Measurements from ENCODE around the gene RAD51AP2. TPM values are rescaled to one million over a fixed set of nuclear protein-coding genes. Genes with fewer than 3 reads are reported as not detected.

The RAD51AP2 gene
- total and polyA plus RNA-seq, 2 of the 8 experiments (the other 6 are each of a cell fraction or from before 2014, with no cell fraction given): 0.02 to 0.20 TPM

- Histone ChIP-seq H3K4me1 (replicated peaks in 1 of 4; ENCODE audit: control insufficient read depth in 3 of 4, insufficient read depth in 4 of 4, low read length in 3 of 4) (no peaks in the 10 kb centered on the region), H2BK12ac (ENCODE audit: low read depth, low read length) (no peak overlapping the region), H4K5ac (ENCODE audit: insufficient read length, low read depth, low read length) (no peak overlapping the region), H4K91ac (replicated peaks; ENCODE audit: insufficient read length, low read length) (no peak overlapping the region), H3K4me3 (ENCODE audit: extremely low read depth in 1 of 4, insufficient read depth in 2 of 4, low read depth in 3 of 4, low read length in 4 of 4) (no peak overlapping the region), H3K9me3 (ENCODE audit: insufficient read depth in 2 of 2, low read depth in 1 of 2, low read length in 1 of 2) (no peaks in the 10 kb centered on the region), H3K18ac (ENCODE audit: extremely low read depth, low read length) (no peak overlapping the region), H3K9ac (replicated peaks in 1 of 4; ENCODE audit: extremely low read depth in 1 of 4, low read depth in 3 of 4, low read length in 3 of 4) (no peak overlapping the region), H2AK5ac (ENCODE audit: low read depth, low read length) (no peak overlapping the region), H2BK5ac (ENCODE audit: low read depth, low read length) (no peak overlapping the region), H3K36me3 (ENCODE audit: control insufficient read depth in 2 of 4, insufficient read depth in 4 of 4, low read length in 3 of 4) (no peaks in the 10 kb centered on the region), H3K79me2 (ENCODE audit: control insufficient read depth in 1 of 2, insufficient read depth in 2 of 2, low read length in 2 of 2) (no peaks in the 10 kb centered on the region), H2BK15ac (ENCODE audit: low read length) (no peak overlapping the region), H3K4ac (replicated peaks; ENCODE audit: insufficient read length, low read depth, low read length) (no peak overlapping the region), H3K23ac (ENCODE audit: insufficient read length) (no peak overlapping the region), H2BK120ac (replicated peaks; ENCODE audit: low read depth, low read length) (no peak overlapping the region), H3K23me2 (ENCODE audit: low read depth, low read length) (no peaks in the 10 kb centered on the region), H3K27ac (ENCODE audit: low read depth, low read length) (no peak overlapping the region), H2AFZ (ENCODE audit: low read length) (0 out of 2 replicates have a peak overlapping the region, but pooled peaks have one; percentile 30), H3K4me2 (ENCODE audit: insufficient read depth in 1 of 2, low read depth in 2 of 2, low read length in 2 of 2) (no peak overlapping the region), H4K8ac (ENCODE audit: extremely low read depth, insufficient read depth, low read length) (no peak overlapping the region), H4K20me1 (replicated peaks in 1 of 2; ENCODE audit: control insufficient read depth in 1 of 2, insufficient read depth in 2 of 2, low read length in 2 of 2) (no peaks in the 10 kb centered on the region), H3K27me3 (replicated peaks in 1 of 4; ENCODE audit: control insufficient read depth in 3 of 4, extremely low read depth in 1 of 4, insufficient read depth in 3 of 4, low read length in 3 of 4) (no peaks in the 10 kb centered on the region), H3K79me1 (ENCODE audit: low read depth, low read length) (no peaks in the 10 kb centered on the region), H3K14ac (ENCODE audit: insufficient read length) (no peak overlapping the region), H3K56ac (replicated peaks; ENCODE audit: insufficient read length, low read depth, low read length) (no peak overlapping the region), H2BK20ac (ENCODE audit: low read length) (no peak overlapping the region)
- CTCF ChIA-PET (ENCODE audit: partially characterized antibody): interaction anchor here (1.0 kb wide), 1 partner anchor 139 kb away, joined by 4 read pairs; no protein-coding TSS in a partner anchor
- 86% methylated on average over 2 of the region's 2 CpGs; no CpG with 5 or more reads in 1 of the 2 experiments for WGBS, 2 experiments (ENCODE audit: extremely low coverage in 1 of 2, insufficient coverage in 1 of 2, insufficient read length in 1 of 2, insufficient replicate concordance in 2 of 2, low coverage in 1 of 2, low lambda C conversion rate in 2 of 2, missing lambda C conversion rate in 1 of 2)
- FAIRE-seq (no peak), DNase-seq (ENCODE audit: low read depth in 1 of 2, low spot score in 2 of 2) (no peak)
- POLR2A ChIA-PET (ENCODE audit: partially characterized antibody): no interaction called here
- no peak for TF ChIP-seq E2F6 (IDR thresholded peaks at IDR 0.05)
- TF ChIP-seq CREB1 (IDR thresholded peaks at IDR 0.05): no peak
- TF ChIP-seq RBBP5 (IDR thresholded peaks at IDR 0.05; ENCODE audit: borderline replicate concordance, low read depth, low read length): no peak
- TF ChIP-seq EGR1 (IDR thresholded peaks at IDR 0.05; ENCODE audit: borderline replicate concordance, low read depth, low read length): no peak
- no peak for TF ChIP-seq EZH2 (IDR thresholded peaks at IDR 0.05; ENCODE audit: low read depth, low read length, severe bottlenecking)
- TF ChIP-seq TAF1 (IDR thresholded peaks at IDR 0.05; ENCODE audit: low read depth, low read length): no peak
- no peak for TF ChIP-seq GABPA (IDR thresholded peaks at IDR 0.05; ENCODE audit: borderline replicate concordance, insufficient read depth, low read length)
- no peak for TF ChIP-seq ATF2 (IDR thresholded peaks at IDR 0.05; ENCODE audit: low read length)
- no peak for TF ChIP-seq MAX (IDR thresholded peaks at IDR 0.05)
- no peak for TF ChIP-seq TEAD4 (IDR thresholded peaks at IDR 0.05; ENCODE audit: low read depth, low read length)
These were observed 11.3 kb downstream of the RAD51AP2 start for GRCh38 chr2:17506736-17507616.

Measured in H1 (cell line).